Neural cell (in vitro differentiated cells): ENCODE measurements around the gene METTL6. TPM values are rescaled to one million over a fixed set of nuclear protein-coding genes. Genes with fewer than 3 reads are reported as not detected.

Experiments
- H2AFZ ChIP-seq: fragments of 200-600, 300-800 bp; sonication (generic), shearing (Covaris generic); 2 replicates; pipeline ENCODE4 v1.6.0; 2014; ENCODE audit warnings: low read depth, mild to moderate bottlenecking, antibody characterized with exemption, low read length, moderate library complexity
- H3F3A ChIP-seq: fragments of 200-600 bp; shearing (Covaris generic); 2 replicates; pipeline ENCODE4 v1.6.1; 2016; ENCODE audit warnings: mild to moderate bottlenecking, moderate library complexity, mixed read lengths, antibody characterized with exemption, low read length; ENCODE audit not compliant: insufficient read depth, poor library complexity, severe bottlenecking
- H3K27ac ChIP-seq: fragments of 200-600, 300-800 bp; sonication (generic), shearing (Covaris generic); 2 replicates; pipeline ENCODE4 v1.5.1; 2014; ENCODE audit warnings: mild to moderate bottlenecking, low read length, moderate library complexity
- H3K27me3 ChIP-seq: fragments of 300-800, 200-600 bp; sonication (generic), shearing (Covaris generic); 2 replicates; pipeline ENCODE4 v1.6.0; 2014; ENCODE audit warnings: mild to moderate bottlenecking, low read depth, low read length, moderate library complexity; ENCODE audit not compliant: insufficient read depth
- H3K36me3 ChIP-seq: fragments of 300-800, 200-600 bp; sonication (generic), shearing (Covaris generic); 2 replicates; pipeline ENCODE4 v1.5.1; 2014; ENCODE audit warnings: mild to moderate bottlenecking, antibody characterized with exemption, low read length, moderate library complexity; ENCODE audit not compliant: insufficient read depth
- H3K4me2 ChIP-seq: fragments of 300-800, 200-600 bp; sonication (generic), shearing (Covaris generic); 2 replicates; pipeline ENCODE4 v1.6.0; 2014; ENCODE audit warnings: mild to moderate bottlenecking, low read length
- H3K4me3 ChIP-seq: fragments of 300-800, 200-600 bp; sonication (generic), shearing (Covaris generic); 2 replicates; pipeline ENCODE4 v1.5.1; 2014; ENCODE audit warnings: mild to moderate bottlenecking, low read length, moderate library complexity
- H3K79me2 ChIP-seq: fragments of 200-600 bp; shearing (Covaris generic); replicated peaks from 2 replicates; pipeline ENCODE4 v1.6.0; 2014; ENCODE audit warnings: mild to moderate bottlenecking, low read length, moderate library complexity; ENCODE audit not compliant: insufficient read depth
- H3K9ac ChIP-seq: fragments of 300-800, 200-600 bp; sonication (generic), shearing (Covaris generic); 2 replicates; pipeline ENCODE4 v1.6.1; 2016; ENCODE audit warnings: mild to moderate bottlenecking, low read length, mixed read lengths
- H3K9me2 ChIP-seq: fragments of 200-600 bp; shearing (Covaris generic); 2 replicates; pipeline ENCODE4 v1.6.1; 2016; ENCODE audit warnings: mild to moderate bottlenecking, low read length, mixed read lengths; ENCODE audit not compliant: insufficient read depth
- H3K9me3 ChIP-seq: fragments of 200-600, 300-800 bp; sonication (generic), shearing (Covaris generic); 2 replicates; pipeline ENCODE4 v1.6.1; 2016; ENCODE audit warnings: mild to moderate bottlenecking, mixed run types, low read length, moderate library complexity, mixed read lengths
- H4K20me1 ChIP-seq: fragments of 200-600 bp; shearing (Covaris generic); 2 replicates; pipeline ENCODE4 v1.6.1; 2016; ENCODE audit warnings: mild to moderate bottlenecking, mixed run types; ENCODE audit not compliant: insufficient read depth
- EP300 ChIP-seq: fragments of 450-650 bp; conservative IDR thresholded peaks from 2 replicates; pipeline ENCODE4 v1.6.1; 2014; ENCODE audit warnings: antibody characterized with exemption, mild to moderate bottlenecking, moderate library complexity; ENCODE audit not compliant: poor library complexity, severe bottlenecking
- EZH2 ChIP-seq: fragments of 200-600, 300-800 bp; shearing (Covaris generic), sonication (generic); IDR thresholded peaks from 2 replicates; pipeline ENCODE4 v1.6.1; 2014; ENCODE audit warnings: antibody characterized with exemption, low read length, borderline replicate concordance, mild to moderate bottlenecking; ENCODE audit not compliant: insufficient read depth, poor library complexity, severe bottlenecking
- MXI1 ChIP-seq: fragments of 450-650 bp; conservative IDR thresholded peaks from 2 replicates; pipeline ENCODE4 v1.6.1; 2014; ENCODE audit warnings: antibody characterized with exemption, mild to moderate bottlenecking; ENCODE audit not compliant: poor library complexity, severe bottlenecking
- POLR2AphosphoS5 ChIP-seq: IDR thresholded peaks from 2 replicates; pipeline ENCODE4 v1.6.1; 2012
- RAD21 ChIP-seq: fragments of 450-650 bp; conservative IDR thresholded peaks from 2 replicates; pipeline ENCODE4 v1.6.1; 2014; ENCODE audit warnings: antibody characterized with exemption, mild to moderate bottlenecking, moderate library complexity
- SMC3 ChIP-seq: fragments of 450-650 bp; conservative IDR thresholded peaks from 2 replicates; pipeline ENCODE4 v1.6.1; 2014; ENCODE audit warnings: antibody characterized with exemption, mild to moderate bottlenecking, moderate library complexity; ENCODE audit not compliant: poor library complexity
- TAF1 ChIP-seq: IDR thresholded peaks from 2 replicates; pipeline ENCODE4 v1.6.1; 2012; ENCODE audit warnings: low read depth
- polyA plus RNA-seq: library from polyadenylated mRNA; depleted of rRNA; stranded (reverse); fragments of >200 nt; gene quantifications from 2 replicates; pipeline ENCODE4 v1.2.3, GENCODE V29; 2014
- TF ChIP-seq, protein P1 (sequence below): IDR thresholded peaks from 2 replicates; pipeline ENCODE4 v1.6.1; 2012; ENCODE audit warnings: borderline replicate concordance
- TF ChIP-seq, protein P2 (sequence below): fragments of 450-650 bp; IDR thresholded peaks from 2 replicates; pipeline ENCODE4 v1.5.1; 2014; ENCODE audit warnings: antibody characterized with exemption, mild to moderate bottlenecking, moderate library complexity; ENCODE audit not compliant: poor library complexity, severe bottlenecking

Gene METTL6
- polyA plus RNA-seq, 1 donor from 2014 or later = 60.8 TPM

DNA sequence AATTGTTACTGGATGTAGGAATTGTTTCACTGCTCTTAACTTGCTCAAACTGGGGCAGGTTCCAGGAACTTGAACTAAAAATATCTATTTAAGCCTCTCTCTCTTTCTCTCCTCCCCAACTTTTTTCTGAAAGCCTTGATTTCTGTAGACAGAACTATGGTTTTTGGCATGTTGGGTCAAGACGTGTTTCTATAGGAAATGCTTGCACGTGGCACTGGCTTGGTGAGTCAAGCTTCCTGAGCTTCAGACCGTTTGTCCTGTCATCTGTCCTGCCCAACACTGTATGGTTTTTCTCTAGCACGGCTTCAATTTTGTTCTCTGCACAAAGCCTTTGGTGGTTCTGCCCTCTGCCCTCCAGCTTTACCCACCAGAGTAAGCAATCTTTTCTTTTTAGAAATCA is 13.5 kb upstream of the METTL6 start:
- H3K4me2 ChIP-seq = no peak overlapping the region
- H3K36me3 ChIP-seq = no peaks in the 10 kb centered on the region

DNA sequence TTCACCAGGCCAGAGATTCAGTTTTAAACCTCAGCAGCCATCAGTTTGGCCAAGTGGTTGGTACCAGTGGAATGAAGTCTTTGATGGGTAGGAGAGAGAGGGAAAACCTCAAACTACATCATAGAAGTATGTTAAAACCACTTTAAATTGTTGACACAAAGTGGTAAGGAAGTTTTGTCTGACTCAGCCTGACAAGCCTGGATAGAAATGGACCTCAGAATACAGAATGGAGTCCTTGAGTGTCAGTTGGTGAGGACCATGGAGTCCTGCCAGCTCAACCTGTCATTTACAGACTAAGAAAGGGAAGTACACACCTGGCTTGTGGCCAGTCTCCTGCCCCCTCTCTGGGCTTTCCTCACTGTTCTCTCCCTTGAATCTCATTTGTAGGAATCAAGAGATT is 12.1 kb upstream of the METTL6 start:
- Histone ChIP-seq H3K4me2 (no peak overlapping the region), H3K9me2 (no peaks in the 10 kb centered on the region), H3K4me3 (no peak overlapping the region), H3F3A (no peaks in the 10 kb centered on the region), H3K36me3 (no peaks in the 10 kb centered on the region), H4K20me1 (no peaks in the 10 kb centered on the region), H3K27me3 (no peaks in the 10 kb centered on the region), H3K79me2 (no peaks in the 10 kb centered on the region), H3K9me3 (no peaks in the 10 kb centered on the region), H3K9ac (no peak overlapping the region), H2AFZ (no peak overlapping the region), H3K27ac (no peak overlapping the region)
- TF ChIP-seq, protein P1, sequence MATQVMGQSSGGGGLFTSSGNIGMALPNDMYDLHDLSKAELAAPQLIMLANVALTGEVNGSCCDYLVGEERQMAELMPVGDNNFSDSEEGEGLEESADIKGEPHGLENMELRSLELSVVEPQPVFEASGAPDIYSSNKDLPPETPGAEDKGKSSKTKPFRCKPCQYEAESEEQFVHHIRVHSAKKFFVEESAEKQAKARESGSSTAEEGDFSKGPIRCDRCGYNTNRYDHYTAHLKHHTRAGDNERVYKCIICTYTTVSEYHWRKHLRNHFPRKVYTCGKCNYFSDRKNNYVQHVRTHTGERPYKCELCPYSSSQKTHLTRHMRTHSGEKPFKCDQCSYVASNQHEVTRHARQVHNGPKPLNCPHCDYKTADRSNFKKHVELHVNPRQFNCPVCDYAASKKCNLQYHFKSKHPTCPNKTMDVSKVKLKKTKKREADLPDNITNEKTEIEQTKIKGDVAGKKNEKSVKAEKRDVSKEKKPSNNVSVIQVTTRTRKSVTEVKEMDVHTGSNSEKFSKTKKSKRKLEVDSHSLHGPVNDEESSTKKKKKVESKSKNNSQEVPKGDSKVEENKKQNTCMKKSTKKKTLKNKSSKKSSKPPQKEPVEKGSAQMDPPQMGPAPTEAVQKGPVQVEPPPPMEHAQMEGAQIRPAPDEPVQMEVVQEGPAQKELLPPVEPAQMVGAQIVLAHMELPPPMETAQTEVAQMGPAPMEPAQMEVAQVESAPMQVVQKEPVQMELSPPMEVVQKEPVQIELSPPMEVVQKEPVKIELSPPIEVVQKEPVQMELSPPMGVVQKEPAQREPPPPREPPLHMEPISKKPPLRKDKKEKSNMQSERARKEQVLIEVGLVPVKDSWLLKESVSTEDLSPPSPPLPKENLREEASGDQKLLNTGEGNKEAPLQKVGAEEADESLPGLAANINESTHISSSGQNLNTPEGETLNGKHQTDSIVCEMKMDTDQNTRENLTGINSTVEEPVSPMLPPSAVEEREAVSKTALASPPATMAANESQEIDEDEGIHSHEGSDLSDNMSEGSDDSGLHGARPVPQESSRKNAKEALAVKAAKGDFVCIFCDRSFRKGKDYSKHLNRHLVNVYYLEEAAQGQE = no peak
- TF ChIP-seq, protein P2, sequence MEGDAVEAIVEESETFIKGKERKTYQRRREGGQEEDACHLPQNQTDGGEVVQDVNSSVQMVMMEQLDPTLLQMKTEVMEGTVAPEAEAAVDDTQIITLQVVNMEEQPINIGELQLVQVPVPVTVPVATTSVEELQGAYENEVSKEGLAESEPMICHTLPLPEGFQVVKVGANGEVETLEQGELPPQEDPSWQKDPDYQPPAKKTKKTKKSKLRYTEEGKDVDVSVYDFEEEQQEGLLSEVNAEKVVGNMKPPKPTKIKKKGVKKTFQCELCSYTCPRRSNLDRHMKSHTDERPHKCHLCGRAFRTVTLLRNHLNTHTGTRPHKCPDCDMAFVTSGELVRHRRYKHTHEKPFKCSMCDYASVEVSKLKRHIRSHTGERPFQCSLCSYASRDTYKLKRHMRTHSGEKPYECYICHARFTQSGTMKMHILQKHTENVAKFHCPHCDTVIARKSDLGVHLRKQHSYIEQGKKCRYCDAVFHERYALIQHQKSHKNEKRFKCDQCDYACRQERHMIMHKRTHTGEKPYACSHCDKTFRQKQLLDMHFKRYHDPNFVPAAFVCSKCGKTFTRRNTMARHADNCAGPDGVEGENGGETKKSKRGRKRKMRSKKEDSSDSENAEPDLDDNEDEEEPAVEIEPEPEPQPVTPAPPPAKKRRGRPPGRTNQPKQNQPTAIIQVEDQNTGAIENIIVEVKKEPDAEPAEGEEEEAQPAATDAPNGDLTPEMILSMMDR = no peak
- TF ChIP-seq SMC3 = no peak
- TF ChIP-seq TAF1 = no peak

More for the DNA sequence above, 13.5 kb upstream of the METTL6 start:
- H4K20me1 ChIP-seq = no peaks in the 10 kb centered on the region
- no peak overlapping the region for H2AFZ ChIP-seq
- no peak for TF ChIP-seq RAD21
- TF ChIP-seq, protein P1 = no peak
- TF ChIP-seq SMC3 = no peak
- TF ChIP-seq EP300 = no peak
- TF ChIP-seq, protein P2 = no peak
- TF ChIP-seq TAF1 = no peak
- no peak for TF ChIP-seq POLR2AphosphoS5
- TF ChIP-seq EZH2 = no peak
- no peak for TF ChIP-seq MXI1
- no peak overlapping the region for H3K27ac ChIP-seq
- no peak overlapping the region for H3K4me3 ChIP-seq
- H3F3A ChIP-seq = no peaks in the 10 kb centered on the region
- no peaks in the 10 kb centered on the region for H3K9me2 ChIP-seq
- no peak overlapping the region for H3K9ac ChIP-seq
- no peaks in the 10 kb centered on the region for H3K27me3 ChIP-seq
- H3K79me2 ChIP-seq = no peaks in the 10 kb centered on the region
- H3K9me3 ChIP-seq = no peaks in the 10 kb centered on the region
